GM13977 (cell line): Measurements from ENCODE around the gene LCN15.

Source experiments
- DNase-seq: peaks from one replicate; pipeline ENCODE4 v3.0.0; 2012; ENCODE audit warnings: low spot score
- CTCF ChIP-seq: IDR thresholded peaks from 2 replicates; pipeline ENCODE4 v1.5.1; 2012; ENCODE audit warnings: mild to moderate bottlenecking, control low read depth; ENCODE audit not compliant: insufficient read depth; ENCODE audit errors: extremely low read depth, missing control alignments
- in situ Hi-C: fragments of 300-500 bp; cut with MboI; formaldehyde crosslinking; loops from one replicate; pipeline ENCODE4 v1.12.0; 2022; ENCODE audit warnings: low sequenced_read_pairs, low pct_unique_long_range_greater_than_20kb, mixed read lengths, inconsistent platforms; ENCODE audit not compliant: unreplicated experiment

The LCN15 gene

GRCh38 chr9:136747161-136748060, 16.9 kb downstream of the LCN15 start:
- no peak for TF ChIP-seq CTCF
- DNase-seq, result no peak
- in situ Hi-C loops, result no loop called here

- DNase-seq, result no peak
- in situ Hi-C loops, result no loop called here
- TF ChIP-seq CTCF, result no peak
Measured at GRCh38 chr9:136746621-136747020, 17.7 kb downstream of the LCN15 start.

GRCh38 chr9:136746155-136746490, 18.2 kb downstream of the LCN15 start:
- in situ Hi-C loops, result no loop called here
- no peak for DNase-seq
- TF ChIP-seq CTCF, result no peak

GRCh38 chr9:136745389-136746154, 18.7 kb downstream of the LCN15 start:
- no peak for DNase-seq
- no peak for TF ChIP-seq CTCF
- in situ Hi-C loops, result no loop called here

- in situ Hi-C loops, result no loop called here
- no peak for TF ChIP-seq CTCF
- no peak for DNase-seq
Measured at GRCh38 chr9:136744773-136745172, 19.5 kb downstream of the LCN15 start.

GRCh38 chr9:136743639-136744211, 20.6 kb downstream of the LCN15 start:
- no peak for TF ChIP-seq CTCF
- DNase-seq, result no peak
- in situ Hi-C loops, result no loop called here
